ENCODE measurements around the gene PABPN1L. TPM values are rescaled to one million over a fixed set of nuclear protein-coding genes. Genes with fewer than 3 reads are reported as not detected.

PABPN1L gene
- total and polyA plus RNA-seq, 10 of the 15 experiments (the other 5 are each of a cell fraction or from before 2014, with no cell fraction given), result not detected

DNA sequence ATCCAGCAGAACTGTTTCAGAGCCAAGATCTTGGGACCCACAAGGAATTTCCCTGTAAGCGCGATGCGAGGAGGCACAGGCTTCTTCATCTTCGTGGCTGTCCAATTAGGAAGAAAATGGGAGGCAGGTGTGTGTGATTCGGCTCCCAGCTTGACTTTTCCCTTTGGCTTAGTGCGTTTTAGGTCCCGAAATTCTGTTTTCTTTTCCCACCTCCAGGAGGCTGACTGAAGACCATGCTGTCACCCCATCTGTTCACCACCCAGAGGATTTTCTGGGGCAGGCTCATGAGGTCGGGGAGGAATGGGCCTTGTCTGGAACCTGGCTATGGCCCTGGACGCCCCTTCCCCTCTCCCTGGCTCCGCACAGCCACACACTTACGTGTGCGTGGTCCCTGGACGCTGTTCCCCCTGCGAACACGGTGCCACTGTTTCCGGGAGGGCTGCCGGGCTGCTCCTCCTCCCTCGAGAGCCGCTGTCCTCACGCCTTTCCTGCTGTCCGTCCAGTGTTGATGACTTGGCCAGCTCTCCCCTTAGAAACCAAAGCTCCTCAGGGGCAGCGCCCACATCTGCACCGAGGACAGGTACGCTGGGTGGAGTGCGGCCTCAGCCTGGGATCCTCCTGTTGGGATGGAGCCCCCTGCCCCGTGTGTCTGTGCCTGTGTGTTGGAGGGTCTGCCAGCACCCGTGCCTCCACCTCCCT, 2.7 kb upstream of the PABPN1L start (continued):
- TF ChIP-seq, protein P1, sequence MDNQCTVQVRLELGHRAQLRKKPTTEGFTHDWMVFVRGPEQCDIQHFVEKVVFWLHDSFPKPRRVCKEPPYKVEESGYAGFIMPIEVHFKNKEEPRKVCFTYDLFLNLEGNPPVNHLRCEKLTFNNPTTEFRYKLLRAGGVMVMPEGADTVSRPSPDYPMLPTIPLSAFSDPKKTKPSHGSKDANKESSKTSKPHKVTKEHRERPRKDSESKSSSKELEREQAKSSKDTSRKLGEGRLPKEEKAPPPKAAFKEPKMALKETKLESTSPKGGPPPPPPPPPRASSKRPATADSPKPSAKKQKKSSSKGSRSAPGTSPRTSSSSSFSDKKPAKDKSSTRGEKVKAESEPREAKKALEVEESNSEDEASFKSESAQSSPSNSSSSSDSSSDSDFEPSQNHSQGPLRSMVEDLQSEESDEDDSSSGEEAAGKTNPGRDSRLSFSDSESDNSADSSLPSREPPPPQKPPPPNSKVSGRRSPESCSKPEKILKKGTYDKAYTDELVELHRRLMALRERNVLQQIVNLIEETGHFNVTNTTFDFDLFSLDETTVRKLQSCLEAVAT (IDR thresholded peaks at IDR 0.05), result no peak
- TF ChIP-seq LARP7 (IDR thresholded peaks at IDR 0.05), result no peak

DNA sequence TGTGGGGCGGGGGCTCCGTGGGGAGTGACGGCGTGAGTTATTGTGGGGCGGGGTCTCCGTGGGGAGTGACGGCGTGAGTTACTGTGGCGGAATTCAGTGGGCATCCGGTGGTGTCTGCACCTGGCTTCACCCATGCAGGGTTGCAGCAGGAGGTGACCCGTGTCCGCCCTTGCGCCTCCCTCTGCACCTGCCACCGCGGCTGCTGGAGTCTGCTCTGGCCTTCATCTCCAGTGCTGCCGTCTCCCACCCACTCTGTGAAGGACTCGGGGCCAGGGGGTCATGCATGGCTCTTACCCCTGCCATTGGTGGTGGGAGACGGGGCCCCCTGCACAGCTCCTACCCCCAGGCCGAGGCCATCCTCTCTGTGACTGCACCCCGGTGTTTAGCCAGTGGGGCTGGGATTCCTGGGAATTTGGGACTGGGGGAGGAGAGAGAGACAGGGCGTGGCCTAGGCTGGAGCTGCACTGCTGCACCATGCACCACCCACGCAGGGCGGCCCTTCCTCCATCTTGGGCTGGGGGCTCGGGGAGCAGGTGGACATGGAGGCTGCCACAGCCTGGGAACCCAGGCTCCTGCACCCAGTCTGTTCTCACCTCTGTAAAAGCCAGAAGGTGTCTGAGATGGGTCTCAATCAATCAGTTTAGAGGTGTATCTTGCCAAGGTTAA, 1.3 kb upstream of the PABPN1L start:
- no peak overlapping the region for H3K27ac ChIP-seq (ENCODE audit: control insufficient read depth, insufficient read depth)
- no peak overlapping the region for H2AFZ ChIP-seq (ENCODE audit: control insufficient read depth, low read depth, low read length)
- ChIA-PET CTCF (interaction anchor here (0.7 kb wide), 1 partner anchor 364 kb away, joined by 3 read pairs; no protein-coding TSS in a partner anchor), SMC1A (ENCODE audit: uncharacterized antibody, unreplicated experiment) (no interaction called here), POLR2A (no interaction called here), RAD21 (ENCODE audit: unreplicated experiment) (no interaction called here)
- no peaks in the 10 kb centered on the region for H3K9me3 ChIP-seq (replicated peaks; ENCODE audit: control insufficient read depth, insufficient read depth, low read length)
- ATAC-seq (no peak), DNase-seq (ENCODE audit: low read depth, low spot score) (no peak), FAIRE-seq (no peak)
- BruUV-seq (replicated peaks), result no TSS peak
- H3K36me3 ChIP-seq (ENCODE audit: control insufficient read depth in 2 of 2, insufficient read depth in 2 of 2, low read length in 1 of 2), result no peaks in the 10 kb centered on the region
- intact Hi-C loops (cut with micrococcal nuclease; ENCODE audit: unreplicated experiment) (no loop called here), in situ Hi-C loops (cut with MboI) (no loop called here)
- H3K4me3 ChIP-seq, result no peak overlapping the region
- no peaks in the 10 kb centered on the region for H4K20me1 ChIP-seq (ENCODE audit: control insufficient read depth, insufficient read depth)
- H3K4me2 ChIP-seq (ENCODE audit: control insufficient read depth, insufficient read depth), result no peak overlapping the region
- no peak overlapping the region for H3K9ac ChIP-seq (ENCODE audit: control insufficient read depth, insufficient read depth, low read length)
- H3K27me3 ChIP-seq (replicated peaks in 1 of 2; ENCODE audit: control insufficient read depth in 2 of 2, insufficient read depth in 2 of 2, low read length in 1 of 2), result peaks cover 4 to 6% of the 10 kb centered on the region in 2 experiments
- WGBS (ENCODE audit: insufficient coverage, insufficient replicate concordance, low lambda C conversion rate, missing lambda C conversion rate), result 36% methylated on average over 24 of the region's 24 CpGs
- TF ChIP-seq, protein P2, sequence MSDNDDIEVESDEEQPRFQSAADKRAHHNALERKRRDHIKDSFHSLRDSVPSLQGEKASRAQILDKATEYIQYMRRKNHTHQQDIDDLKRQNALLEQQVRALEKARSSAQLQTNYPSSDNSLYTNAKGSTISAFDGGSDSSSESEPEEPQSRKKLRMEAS (IDR thresholded peaks at IDR 0.05; ENCODE audit: low read depth, low read length), result no peak
- no peak for TF ChIP-seq PML (IDR thresholded peaks at IDR 0.05; ENCODE audit: low read length)
- TF ChIP-seq CEBPZ (IDR thresholded peaks at IDR 0.05; ENCODE audit: low read depth, low read length), result no peak
- TF ChIP-seq, protein P3, sequence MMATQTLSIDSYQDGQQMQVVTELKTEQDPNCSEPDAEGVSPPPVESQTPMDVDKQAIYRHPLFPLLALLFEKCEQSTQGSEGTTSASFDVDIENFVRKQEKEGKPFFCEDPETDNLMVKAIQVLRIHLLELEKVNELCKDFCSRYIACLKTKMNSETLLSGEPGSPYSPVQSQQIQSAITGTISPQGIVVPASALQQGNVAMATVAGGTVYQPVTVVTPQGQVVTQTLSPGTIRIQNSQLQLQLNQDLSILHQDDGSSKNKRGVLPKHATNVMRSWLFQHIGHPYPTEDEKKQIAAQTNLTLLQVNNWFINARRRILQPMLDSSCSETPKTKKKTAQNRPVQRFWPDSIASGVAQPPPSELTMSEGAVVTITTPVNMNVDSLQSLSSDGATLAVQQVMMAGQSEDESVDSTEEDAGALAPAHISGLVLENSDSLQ (IDR thresholded peaks at IDR 0.05), result no peak
- no peak for TF ChIP-seq SMC3 (IDR thresholded peaks at IDR 0.05; ENCODE audit: borderline replicate concordance, low read length)
- no peak for TF ChIP-seq ZSCAN29 (IDR thresholded peaks at IDR 0.05)
- TF ChIP-seq ZZZ3 (IDR thresholded peaks at IDR 0.05; ENCODE audit: control insufficient read depth, insufficient read length, low read depth), result no peak
- no peak for TF ChIP-seq HDAC2 (IDR thresholded peaks at IDR 0.05)
- TF ChIP-seq KDM1A (IDR thresholded peaks at IDR 0.05; ENCODE audit: borderline replicate concordance), result no peak
- no peak for TF ChIP-seq CBX5 (IDR thresholded peaks at IDR 0.05; ENCODE audit: low read depth)
- TF ChIP-seq MEF2B (IDR thresholded peaks at IDR 0.05; ENCODE audit: partially characterized antibody, poor library complexity, severe bottlenecking), result no peak
- H3K79me2 ChIP-seq (ENCODE audit: control insufficient read depth, insufficient read depth, low read length), result no peaks in the 10 kb centered on the region
- H3K4me1 ChIP-seq (ENCODE audit: control insufficient read depth, insufficient read depth, low read length), result no peaks in the 10 kb centered on the region; the same call in 1 of the 2 replicates
